GM20431 (cell line): ENCODE results near the gene EIF3D.

Experiments used
- in situ Hi-C: fragments of 300-500 bp; cut with MseI, MboI; formaldehyde crosslinking; loops from one replicate; pipeline ENCODE4 v1.15.0; 2020; ENCODE audit warnings: low sequenced_read_pairs; ENCODE audit not compliant: unreplicated experiment

The EIF3D gene

DNA sequence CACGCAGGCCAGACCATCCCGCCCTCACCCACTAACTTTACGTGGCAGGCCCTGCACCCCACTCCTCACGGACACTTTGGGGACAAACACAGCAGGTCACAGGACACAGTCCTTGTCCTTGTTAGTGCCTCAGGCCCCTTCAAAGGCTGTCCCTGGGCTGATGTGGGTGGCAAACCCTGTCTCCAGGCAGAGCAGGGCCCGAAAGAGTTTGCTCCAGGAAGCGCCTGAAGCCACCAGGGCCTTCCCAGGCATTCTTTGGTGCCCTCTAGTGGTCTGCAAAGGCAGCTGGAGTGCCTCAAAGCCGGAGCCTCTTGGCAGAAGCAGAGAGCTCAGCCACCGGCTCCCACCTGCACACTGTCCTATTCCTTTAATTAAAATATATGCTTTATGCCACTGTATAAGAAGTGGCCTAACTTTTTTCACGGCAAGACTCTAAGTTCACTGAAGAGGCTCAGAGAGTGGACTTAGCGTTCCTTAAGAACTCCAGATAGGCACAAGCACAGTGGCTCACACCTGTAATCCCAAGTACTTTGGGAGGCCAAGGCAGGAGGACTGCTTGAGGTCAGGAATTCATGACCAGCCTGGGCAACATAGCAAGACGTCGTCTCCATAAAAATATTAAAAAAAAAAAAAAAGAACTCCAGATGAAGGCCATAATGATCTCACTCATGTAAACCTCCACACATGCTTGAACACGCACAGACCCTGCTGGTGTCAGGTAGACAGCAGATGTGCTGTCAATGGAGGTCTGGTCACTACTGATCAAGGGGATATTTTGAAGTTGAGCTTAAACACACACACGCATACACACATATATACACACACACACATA, 58.6 kb downstream of the EIF3D start:
- in situ Hi-C loops: no loop called here

DNA sequence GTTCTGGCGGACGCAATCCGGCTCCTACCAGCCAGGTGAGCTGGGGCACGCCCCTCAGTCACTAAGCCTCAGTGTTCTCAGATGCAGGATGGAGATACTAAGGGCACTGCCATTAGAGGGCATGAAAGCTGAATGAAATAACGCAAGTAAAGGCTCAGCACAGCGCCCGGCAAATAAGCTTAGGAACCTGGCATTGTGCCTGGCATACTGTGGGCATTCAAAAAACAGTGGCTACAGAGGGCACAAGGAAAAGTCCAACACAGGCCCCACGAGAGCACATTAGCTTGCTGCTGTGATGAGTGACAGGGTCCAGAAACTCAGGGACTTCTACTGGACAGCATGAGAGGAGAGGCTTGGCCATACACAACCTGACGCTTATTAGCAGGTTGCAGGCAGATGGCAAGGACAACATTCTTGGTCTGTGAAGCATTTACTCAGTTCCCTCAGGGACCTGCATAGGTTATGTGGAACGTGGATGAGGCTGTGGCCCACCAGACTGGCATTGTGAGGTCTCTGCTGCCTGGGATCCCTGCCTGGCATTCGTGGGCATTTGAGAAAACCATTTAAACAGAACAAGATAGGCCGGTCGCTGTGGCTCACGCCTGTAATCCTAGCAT, 59.8 kb downstream of the EIF3D start:
- in situ Hi-C loops: loop anchor here (10.0 kb wide), 1 partner anchor 164 kb away; no protein-coding TSS in a partner anchor

DNA sequence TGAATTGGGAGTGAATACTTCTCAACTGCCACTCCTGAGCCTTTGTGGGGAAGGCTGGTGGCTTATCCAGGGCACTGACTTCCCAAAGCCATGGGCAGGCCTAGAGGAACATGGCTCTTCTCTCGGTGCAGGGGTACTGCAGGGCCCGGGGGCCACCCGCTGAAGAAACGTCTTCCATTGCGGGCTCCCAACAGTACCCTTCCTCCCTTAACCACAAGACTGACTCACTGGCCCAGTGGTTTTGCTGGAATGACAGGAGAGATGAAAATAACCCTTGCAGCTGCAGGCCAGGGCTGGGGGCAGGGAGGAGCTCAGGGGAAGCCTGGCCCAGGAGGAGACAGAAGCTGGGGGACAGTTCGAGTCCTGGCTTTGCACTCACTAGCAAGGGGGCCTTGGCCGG, 61.0 kb downstream of the EIF3D start:
- in situ Hi-C loops: loop anchor here (10.0 kb wide), 1 partner anchor 163 kb away; no protein-coding TSS in a partner anchor

DNA sequence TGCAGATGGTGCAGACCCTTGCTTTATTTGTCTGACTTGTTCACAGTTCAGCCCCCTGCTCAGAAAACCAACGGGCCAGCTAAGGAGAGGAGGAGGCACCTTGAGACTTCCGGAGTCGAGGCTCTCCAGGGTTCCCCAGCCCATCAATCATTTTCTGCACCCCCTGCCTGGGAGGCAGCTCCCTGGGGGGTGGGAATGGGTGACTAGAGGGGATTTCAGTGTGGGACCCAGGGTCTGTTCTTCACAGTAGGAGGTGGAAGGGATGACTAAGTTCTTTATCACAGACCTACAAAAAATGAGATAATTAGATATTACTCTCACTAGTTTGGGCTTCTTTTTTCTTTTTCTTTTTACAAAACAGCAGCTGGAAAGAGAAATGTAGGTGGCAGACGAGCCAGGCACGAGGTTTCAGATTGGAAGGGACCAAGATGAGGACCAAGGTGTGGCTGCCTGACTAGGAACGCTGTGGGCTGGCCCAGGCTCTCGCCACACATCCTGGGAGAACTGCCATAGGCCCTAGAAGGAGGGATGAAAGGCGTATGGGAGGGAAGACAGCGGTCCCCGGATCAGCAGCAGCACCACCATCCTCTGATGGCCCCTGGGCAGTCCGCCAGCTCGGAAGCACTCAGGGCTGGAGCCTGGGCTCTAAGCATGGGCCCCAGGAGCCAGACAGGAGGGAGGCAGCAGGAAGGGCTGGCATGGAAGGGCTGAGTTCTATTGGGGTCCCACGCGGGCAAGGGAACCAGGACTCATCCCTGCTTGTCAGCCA, 61.7 kb downstream of the EIF3D start:
- in situ Hi-C loops: loop anchor here (10.0 kb wide), 1 partner anchor 162 kb away; no protein-coding TSS in a partner anchor

DNA sequence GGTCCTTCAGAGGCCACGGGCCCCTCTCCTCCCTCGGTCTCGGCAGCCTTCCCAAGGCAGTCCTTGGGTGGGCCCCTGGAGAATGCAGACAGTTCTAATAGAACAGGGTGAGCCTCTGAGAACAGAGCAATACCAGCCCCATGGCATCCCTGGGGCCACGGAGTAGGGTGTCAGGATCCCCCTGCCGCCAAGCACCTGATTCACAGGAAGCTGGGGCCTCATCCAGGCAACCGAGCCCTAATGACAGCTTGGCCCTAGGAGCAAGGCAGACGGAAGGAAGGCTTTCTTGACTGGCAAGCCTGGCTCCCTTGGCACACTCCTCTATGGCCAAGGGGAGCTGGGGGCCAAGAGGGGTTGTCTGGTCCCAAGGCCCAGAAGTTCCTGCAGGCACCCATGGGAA, 62.7 kb downstream of the EIF3D start:
- in situ Hi-C loops: loop anchor here (10.0 kb wide), 1 partner anchor 161 kb away; no protein-coding TSS in a partner anchor

DNA sequence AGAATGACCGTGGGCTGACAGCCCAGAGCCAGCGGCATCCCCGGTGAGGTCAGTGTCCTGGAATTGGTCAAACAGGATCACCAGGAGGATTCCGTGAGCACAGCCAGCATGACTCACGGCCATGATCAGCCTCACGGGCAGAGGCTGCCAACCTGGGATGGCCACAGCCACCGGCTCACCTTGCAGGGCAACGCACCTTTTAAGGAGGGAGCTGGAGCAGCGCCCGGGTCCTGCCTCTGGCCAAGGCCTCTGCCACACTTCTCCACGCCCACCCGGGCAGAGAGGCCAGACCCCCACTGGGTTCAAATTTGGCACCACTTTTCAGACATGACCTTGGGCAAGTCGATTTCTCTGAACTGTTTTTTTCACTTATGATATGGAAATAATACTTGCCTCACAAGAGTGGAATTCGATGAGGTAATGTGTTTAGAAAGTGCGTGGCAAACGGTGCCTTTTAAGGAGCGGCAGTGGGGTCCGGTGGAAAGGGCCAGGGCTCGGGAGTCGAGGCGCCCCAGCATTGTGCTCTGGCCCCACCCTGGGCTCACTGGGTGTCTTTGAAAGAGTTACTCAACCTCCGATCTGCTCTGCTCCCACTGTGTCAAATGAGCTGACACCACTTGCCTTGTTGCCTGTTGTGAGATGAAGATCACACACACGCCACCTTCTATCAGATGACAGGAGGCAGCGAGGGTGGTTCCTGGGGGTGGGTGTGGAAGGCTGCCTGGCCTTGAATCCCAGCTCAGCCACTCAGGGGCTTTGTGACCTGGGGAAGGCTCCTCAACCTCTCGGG, 63.5 kb downstream of the EIF3D start:
- in situ Hi-C loops: loop anchor here (10.0 kb wide), 1 partner anchor 161 kb away; no protein-coding TSS in a partner anchor

DNA sequence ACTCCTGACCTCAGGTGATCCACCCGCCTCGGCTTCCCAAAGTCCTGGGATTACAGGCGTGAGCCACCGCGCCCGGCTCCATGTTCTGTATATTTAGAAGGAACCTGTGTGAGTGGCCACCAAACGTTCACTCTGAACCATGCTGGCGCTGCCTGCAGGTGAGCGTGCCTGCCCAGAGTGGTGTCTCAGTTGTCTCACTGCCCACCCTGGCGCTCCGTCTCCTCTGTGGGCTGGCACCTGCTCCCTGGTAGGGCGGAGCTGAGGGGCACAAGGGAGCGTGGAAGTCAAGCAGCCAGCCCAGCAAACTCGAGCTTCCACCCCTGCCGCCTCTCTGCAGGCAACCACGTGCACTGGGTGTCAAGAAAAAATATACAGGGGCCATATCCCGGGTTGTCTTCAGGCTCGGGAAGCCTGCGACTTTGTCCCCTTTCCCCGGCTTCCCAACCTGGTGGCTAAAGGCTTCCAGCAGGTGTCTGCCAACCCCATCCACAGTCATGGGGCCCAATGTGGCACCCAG, 64.2 kb downstream of the EIF3D start:
- in situ Hi-C loops: loop anchor here (10.0 kb wide), 1 partner anchor 160 kb away; no protein-coding TSS in a partner anchor

DNA sequence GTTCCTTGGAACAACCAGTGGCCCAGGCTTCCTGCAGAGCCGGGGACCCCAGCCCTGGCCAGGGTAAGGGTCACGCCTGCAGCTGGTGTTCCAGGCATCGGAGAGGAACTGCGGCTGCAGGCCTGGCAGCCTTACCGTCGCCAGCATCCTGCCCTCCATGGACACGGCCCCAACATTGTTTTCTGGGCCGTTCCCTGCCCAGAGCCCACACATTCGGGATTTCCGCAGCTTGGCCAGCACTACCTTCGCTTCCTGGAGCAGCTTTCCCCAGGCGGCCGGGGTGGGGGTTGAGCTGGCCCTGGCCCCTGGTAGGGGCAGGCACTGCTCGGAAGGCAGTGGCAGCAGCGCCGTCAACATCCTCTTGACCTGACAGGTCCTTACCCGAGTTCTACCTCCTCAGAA, 65.2 kb downstream of the EIF3D start:
- in situ Hi-C loops: loop anchor here (10.0 kb wide), 1 partner anchor 159 kb away; no protein-coding TSS in a partner anchor

DNA sequence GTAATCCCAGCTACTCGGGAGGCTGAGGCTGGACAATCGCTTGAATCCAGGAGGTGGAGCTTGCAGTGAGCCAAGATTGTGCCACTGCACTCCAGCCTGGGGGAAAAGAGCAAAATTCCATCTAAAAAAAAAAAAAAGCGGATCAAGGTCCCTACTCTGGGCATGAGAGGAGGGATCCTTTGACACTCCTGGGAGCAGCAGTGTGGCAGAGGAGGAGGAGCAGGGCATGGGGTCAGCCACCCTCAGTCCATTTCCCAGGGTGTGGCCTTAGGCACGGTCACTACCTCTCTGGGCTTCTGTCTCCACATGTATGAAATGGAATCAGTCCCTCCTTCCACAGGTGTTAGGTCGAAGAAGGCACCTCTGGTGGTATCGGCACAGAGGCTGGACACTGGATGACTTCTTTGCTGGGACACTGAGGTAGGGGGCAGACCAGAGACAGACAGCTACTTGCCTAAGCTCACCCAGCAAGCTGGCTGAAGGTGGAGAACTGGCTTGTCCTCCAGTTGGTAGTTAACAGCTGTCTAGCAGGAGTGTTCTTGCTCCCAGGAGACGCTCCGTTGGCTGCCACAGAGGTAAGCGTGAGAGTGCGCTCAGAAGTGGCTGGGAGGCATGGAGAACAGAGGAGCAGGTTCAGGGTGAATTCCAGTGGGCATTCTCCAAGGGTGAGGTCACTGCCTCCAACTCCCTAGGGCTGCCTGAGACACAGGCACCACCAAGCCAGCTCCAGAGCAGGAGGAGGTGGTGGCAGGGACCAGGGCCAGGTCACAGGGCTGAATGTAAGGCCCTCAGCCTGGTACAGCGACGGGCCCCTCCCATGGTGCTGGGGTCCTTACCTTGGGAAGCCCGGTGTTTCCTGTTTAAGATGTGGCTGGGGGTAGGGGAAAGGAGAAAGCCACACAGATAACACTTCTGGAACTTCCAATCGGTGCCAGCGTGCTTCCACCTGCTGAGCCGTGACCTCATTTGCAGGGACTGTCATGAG, 67.0 kb downstream of the EIF3D start:
- in situ Hi-C loops: loop anchor here (10.0 kb wide), 1 partner anchor 157 kb away; no protein-coding TSS in a partner anchor
